ENCODE data around the gene LIMCH1.

Gene LIMCH1

GRCh38 chr4:41530741-41531140, 7.2 kb upstream of the LIMCH1 start:
- no peak for DNase-seq

GRCh38 chr4:41532336-41532735, 5.6 kb upstream of the LIMCH1 start:
- no peak for DNase-seq

- no peak for DNase-seq
Measured at GRCh38 chr4:41532882-41533281, 5.1 kb upstream of the LIMCH1 start.

- no peak for DNase-seq
Measured at GRCh38 chr4:41533680-41534079, 4.3 kb upstream of the LIMCH1 start.

DNA sequence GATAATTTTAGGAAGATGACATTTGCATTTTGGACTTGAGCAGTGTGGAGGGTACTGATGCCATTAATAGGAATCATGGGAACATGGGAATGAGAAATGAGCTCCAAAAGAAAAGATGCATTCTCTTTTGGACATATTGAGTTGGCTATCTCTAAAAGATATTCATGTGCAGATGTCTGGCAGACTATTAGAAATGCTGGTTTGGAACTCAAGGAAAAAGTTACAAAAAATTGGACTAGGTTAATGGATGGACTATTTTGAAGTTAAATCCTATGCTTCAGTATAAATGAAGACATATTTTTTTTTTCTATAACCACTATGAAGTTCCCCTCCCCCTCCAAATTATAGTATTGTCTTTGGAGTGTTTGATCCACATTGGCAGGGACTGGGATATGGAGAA, 3.6 kb upstream of the LIMCH1 start:
- DNase-seq: no peak

GRCh38 chr4:41535911-41536371, 2.0 kb upstream of the LIMCH1 start:
- DNase-seq: no peak

DNA sequence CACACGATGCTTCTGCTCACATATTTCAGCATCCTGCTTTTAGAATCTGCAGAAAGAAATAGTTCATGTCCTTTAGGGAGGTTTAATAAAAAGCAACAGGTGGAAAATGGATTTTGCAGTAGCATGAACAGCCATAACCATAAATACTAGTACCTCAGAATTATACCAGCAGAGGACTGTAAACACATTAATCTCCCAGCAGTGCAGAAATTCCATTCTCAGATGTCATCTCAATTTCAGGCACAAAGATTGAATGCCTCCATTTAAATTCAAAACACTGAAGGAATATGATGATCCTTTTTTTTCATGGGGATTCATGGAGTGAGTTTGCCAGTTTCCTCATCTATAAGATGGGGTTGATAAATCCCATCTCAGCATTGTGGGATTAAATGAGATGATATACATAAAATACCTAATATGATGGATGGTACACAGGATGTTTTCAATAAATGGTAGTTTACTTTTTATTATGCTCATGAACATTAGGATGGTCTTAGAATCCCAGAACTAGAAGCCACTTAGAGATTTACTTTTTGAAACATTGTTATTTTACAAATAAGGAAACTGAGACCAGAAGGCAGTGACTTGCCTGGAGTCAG, 566 bp upstream of the LIMCH1 start:
- DNase-seq: no peak

DNA sequence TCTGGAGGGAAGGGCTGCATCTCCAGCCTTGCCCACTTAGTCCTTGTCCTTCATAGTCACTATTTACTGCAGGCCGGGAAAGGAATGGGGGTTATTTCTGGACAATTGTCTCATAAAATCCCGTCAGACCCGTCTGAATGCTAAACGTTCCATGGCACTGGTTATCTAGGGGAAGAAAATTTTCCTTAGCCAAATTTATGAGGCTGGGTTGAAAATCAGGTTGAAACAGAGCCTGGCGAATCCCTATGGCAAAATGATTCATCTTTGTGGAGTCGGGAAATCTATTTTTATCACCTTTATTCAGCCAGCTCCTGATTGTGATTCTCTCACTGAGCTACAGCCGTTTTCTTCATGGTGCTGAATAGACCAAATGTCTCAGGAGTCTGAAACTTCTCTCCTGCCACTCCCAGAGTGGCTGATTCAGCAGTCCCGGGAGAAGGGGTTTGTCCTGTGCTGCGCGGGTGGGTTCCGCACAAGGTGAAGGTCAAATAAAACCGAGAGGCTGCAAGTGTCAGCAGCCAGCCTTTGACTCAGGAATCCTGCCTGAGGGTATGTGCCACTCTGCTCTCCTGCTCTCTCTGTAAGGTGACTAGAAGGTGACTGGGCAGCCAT, 1.0 kb downstream of the LIMCH1 start:
- DNase-seq: no peak

DNA sequence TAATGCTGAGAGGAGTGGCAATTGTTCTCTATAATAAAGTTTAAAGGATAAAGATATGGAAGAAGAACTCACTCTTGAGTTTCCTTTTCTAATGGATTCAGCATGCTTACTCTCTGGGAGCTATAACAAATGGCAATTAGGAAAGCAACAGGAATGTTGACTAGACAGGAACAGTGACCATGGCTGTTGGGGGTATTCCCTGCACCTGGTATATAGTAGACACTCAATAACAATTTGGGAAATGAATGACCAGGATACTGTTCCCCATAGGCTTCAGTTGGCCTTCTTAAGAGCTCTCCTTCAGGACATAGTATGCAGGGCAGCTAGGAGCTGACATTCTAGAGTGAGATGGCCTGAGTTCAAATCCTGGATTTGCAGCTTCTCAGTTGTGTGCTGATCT, 1.8 kb downstream of the LIMCH1 start:
- no peak for DNase-seq

DNA sequence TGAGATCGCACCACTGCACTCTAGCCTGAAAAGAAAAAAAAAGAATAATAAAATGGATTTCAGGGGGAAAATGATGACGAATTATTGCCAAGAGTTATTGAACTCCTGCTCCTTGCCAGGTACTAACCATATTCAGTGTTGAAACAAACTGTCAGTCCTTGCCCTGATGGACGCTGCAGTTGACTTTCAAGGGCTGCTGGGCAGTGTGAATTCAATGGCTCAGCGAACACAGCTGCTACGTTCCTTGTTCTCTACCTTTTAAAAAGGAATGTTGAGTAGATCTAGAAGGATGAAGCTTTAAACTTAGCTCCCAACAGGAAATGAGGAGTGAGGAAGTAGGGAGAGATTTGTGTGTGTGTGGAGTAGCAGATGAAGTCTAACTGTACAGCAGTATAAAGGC, 2.7 kb downstream of the LIMCH1 start:
- no peak for DNase-seq

DNA sequence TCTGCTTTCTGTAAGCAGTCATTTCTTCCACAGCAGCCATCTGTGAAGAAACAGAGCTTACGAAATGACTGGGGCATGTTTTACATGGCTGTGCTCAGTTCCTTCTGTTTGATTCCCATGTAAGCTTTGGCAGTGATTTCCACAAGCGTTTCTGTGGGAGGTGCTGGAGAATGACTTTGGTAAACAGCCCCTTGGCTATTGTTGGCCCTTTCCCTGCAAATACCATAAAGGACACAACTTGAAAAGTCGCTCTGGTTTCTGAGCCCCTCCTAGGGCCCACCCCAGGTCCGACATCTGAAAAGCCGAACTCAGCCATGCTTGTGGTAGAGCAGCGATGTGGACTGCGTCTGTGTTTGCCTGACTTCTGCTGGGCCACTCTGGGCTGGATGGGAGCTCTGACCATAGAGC, 3.7 kb downstream of the LIMCH1 start:
- no peak for DNase-seq

DNA sequence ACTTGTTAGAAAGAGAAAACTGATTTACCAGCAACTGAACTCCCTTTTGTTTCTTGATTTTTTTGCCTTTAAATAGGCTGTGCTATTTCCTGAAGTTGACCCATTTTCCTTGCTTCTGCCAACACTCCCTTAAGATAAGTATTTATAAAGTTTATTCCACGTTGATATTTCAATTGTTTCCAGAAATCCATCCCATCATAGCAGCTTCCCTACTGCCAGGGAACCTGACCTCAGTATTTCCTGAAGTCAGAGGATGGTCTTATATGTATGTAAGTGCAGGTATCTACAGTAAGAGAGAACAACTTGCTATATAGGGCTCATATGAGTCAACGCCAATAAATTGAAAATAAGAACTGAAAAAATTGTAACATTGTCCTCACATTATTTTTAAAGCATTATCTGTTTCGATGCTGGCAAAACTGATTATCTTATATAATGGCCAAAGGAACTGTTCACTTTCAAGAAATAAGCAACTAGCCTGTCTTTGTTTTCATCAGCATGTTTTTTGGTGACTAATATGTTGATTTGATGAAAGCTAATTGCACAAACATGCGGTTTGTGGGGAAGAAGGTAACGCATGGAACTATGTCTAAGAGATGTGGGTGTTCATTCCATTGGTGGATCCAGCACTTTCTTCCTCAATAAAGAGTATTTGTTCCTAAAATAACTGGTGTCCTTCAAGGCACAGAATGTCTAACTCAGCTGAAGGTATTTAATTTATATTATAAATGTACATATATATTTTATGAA, 4.7 kb downstream of the LIMCH1 start:
- DNase-seq: no peak

GRCh38 chr4:41545238-41545637, 7.3 kb downstream of the LIMCH1 start:
- DNase-seq: no peak

- no peak for DNase-seq
Measured at GRCh38 chr4:41546638-41547037, 8.7 kb downstream of the LIMCH1 start.

GRCh38 chr4:41548305-41548880, 10.4 kb downstream of the LIMCH1 start:
- no peak for DNase-seq

DNA sequence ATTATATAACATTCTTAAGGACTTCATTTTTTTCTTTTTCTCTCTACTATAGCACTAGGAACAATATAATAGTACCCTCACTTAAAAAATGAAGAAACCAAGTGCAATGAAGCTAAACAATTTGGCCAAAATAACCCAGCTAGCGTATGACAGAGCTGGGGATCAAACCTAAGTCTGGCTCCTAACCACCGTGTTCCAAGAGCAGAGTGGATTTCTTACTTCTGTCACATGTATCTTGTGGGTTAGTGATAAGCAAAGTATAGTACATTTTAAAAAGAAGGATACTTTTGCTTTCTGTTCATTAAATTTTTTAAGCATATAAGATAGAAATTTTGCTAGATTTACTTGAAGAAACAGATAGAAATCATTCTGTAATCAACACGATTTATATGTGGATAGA, 11.5 kb downstream of the LIMCH1 start:
- DNase-seq: no peak

DNA sequence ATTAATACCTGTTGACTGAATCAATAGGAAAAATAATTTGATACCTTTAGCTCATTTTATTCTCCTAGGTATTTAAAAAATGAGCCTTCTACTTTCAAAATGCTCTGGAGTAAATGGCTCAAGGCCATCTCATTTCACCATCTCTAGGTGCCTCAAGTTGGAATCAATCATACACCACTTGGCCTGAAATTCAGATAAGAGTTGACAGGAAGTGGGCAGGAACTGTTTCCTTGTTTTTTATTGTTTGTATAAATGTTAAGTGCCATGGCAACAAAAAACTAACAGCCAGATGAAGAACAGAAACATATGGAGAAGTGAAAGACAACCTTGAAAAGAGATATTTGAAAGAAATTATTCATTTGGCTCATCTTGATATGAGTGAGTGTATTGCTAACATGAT, 12.4 kb downstream of the LIMCH1 start:
- DNase-seq: peak; percentile 14

DNA sequence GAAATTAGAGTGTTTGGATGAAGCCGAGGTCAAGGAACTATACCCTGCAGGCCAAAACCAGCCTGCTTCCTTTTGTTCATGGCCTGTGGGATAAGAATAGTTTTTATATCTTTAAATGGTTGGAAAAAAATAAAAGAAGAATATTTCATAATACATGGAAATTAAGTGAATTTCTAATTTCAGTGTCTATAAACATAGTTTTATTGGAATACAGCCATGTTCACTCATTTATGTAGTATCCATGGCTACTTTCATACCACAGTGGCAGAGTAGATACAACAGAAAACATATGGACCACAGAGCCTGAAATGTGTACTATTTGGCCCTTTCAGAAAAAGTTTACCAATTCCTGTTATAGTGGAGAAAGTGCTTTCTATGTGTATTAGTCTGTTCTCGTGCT, 13.6 kb downstream of the LIMCH1 start:
- no peak for DNase-seq

DNA sequence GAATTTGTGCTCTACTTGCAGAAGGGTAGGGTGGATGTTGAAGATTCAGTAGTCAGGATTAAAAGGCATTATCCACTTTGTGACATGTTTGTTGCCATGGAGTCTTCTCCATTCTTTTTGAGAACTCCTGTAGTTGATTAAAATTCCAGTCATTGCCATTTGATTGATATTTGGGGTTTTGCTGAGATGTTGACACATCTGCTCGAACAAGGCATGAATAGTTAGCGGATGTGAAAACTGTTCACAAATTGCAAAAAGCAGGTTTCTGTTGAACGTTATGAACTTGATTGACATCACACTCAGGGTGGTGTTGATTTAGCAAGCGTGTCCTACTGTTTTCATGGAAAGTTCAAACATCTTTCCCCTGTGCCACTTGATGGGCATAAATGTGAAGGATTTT, 16.9 kb downstream of the LIMCH1 start:
- DNase-seq: no peak

- DNase-seq: no peak
Measured at GRCh38 chr4:41556526-41556925, 18.6 kb downstream of the LIMCH1 start.

DNA sequence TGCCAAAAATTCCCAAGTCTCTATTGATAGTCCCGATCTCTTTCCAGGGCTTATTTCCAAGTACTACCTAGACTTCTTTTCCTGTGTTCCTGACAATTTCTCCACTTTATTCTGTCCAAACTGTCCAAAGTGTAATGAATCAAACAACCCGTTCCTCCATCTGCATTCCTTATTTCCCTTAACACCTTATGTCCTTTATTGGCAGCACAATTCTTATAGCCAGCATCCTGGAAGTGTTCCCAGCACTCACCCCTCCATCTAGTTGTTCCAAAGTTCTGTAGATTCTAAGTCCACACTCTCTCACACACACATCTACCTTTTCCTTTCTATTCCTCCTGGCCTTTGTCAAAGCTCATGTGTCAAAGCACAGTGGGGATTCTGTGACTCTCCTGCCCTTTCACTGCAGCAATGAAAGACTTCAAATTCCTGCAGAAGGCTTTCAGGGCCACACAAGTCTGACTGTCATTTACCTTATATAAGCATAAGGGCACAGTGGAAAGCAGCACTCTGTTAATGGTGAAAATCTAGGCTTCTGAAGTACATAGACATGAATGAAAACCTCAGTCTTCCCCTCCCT, 22.1 kb downstream of the LIMCH1 start:
- no peak for DNase-seq

DNA sequence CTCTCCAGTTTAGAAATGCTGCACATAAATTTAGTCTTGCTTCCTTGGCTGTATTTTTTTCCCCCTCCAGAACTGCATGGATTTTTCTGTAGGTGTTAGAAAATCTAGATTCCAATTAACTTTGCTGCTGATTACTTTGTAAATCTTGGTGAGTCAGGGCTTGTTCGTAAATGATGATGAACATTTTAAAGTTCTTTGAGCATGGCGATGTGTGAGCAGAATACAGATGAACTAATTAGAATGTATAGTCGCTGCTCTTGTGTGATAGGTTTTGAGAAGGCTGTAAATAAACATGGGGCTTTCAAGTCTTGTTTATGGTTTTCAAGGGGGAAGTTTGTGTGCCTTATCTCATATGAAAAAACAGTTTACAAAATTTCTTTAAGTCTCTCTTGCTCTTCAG, 23.3 kb downstream of the LIMCH1 start:
- DNase-seq: no peak

DNA sequence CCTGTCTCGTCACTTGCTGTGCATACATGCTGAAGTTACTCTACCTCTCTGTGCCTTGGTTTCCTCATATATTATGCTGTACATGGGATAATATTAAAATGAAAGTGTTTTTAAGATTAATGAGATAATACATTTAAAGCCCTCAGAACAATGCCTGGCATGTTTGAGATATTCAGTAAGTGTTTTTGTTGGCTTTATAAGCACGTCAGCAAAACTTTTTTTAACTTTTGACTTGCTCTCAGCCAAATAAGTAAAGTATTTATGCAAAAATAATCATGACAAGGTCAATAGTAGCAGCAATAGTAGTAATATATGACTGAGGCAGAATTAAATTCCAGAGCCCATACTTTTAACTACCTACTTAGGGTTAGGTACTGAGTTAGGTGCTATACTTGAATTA, 29.2 kb downstream of the LIMCH1 start:
- DNase-seq: no peak

DNA sequence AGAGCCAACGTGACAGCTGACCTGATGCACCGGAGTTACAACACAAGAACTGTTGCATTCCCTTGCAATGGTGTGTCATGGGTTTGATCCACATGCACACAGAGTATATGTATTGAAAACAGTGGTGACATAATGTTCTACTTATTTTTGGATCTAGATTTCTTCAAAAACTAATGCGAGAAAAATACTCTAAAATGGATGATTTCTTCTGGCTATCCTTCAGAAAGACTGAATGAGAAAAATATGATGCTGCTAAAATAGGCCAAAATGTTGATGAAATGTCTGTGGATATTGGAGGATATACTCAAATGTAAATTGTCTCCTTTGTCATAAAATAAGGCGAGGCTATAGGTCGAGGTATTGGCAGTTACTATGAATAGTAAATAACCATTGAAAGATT, 30.4 kb downstream of the LIMCH1 start:
- no peak for DNase-seq

Data from hematopoietic multipotent progenitor cell treated with erythropoietin and hydrocortisone succinate and interleukin-3 and kit ligand, for 6 days (in vitro differentiated cells).